Upper lobe of right lung (tissue), 1 donor: ENCODE data around the gene PCSK1. TPM values are rescaled to one million over a fixed set of nuclear protein-coding genes. Genes with fewer than 3 reads are reported as not detected.

Experiments
- ATAC-seq: fragments of 200-7000 bp; cut with Tn5 transposase; one replicate; pipeline ENCODE4 v1.9.1; 2020; ENCODE audit warnings: mild to moderate bottlenecking, moderate library complexity
- DNase-seq: peaks from one replicate; pipeline ENCODE4 v3.0.0-alpha.2; 2020
- H3K27ac ChIP-seq: fragments of 200-600 bp; one replicate; pipeline ENCODE4 v1.8.0; 2022
- H3K27me3 ChIP-seq: fragments of 200-600 bp; one replicate; pipeline ENCODE4 v1.8.0; 2022; ENCODE audit warnings: mild to moderate bottlenecking
- H3K36me3 ChIP-seq: fragments of 200-600 bp; one replicate; pipeline ENCODE4 v1.8.0; 2022
- H3K4me1 ChIP-seq: fragments of 200-600 bp; one replicate; pipeline ENCODE4 v1.8.0; 2022
- H3K4me3 ChIP-seq: fragments of 200-600 bp; one replicate; pipeline ENCODE4 v1.8.0; 2022; ENCODE audit warnings: mild to moderate bottlenecking
- H3K9me3 ChIP-seq: fragments of 200-600 bp; one replicate; pipeline ENCODE4 v1.8.0; 2022
- intact Hi-C: fragments of 100-400 bp; cut with DNase I; formaldehyde crosslinking; loops from one replicate; pipeline ENCODE4 v1.11.0; 2022
- total RNA-seq: library from RNA; stranded (reverse); fragmentation: NEBNext Ultra II Directional; extraction: Animal tissue kit (Norgen Biotek cat#: 25700); gene quantifications from one replicate; pipeline ENCODE4 v1.2.1, GENCODE V29; 2021
- TF ChIP-seq, protein P1 (sequence below): fragments of 200-600 bp; IDR thresholded peaks from one replicate; pipeline ENCODE4 v1.8.0; 2022; ENCODE audit warnings: antibody characterized with exemption
- donor health status: DM: no; HTN: yes; CAD: no; lungs with severe emphysema.

Gene PCSK1
- total RNA-seq, 1 donor from 2014 or later = not detected

DNA sequence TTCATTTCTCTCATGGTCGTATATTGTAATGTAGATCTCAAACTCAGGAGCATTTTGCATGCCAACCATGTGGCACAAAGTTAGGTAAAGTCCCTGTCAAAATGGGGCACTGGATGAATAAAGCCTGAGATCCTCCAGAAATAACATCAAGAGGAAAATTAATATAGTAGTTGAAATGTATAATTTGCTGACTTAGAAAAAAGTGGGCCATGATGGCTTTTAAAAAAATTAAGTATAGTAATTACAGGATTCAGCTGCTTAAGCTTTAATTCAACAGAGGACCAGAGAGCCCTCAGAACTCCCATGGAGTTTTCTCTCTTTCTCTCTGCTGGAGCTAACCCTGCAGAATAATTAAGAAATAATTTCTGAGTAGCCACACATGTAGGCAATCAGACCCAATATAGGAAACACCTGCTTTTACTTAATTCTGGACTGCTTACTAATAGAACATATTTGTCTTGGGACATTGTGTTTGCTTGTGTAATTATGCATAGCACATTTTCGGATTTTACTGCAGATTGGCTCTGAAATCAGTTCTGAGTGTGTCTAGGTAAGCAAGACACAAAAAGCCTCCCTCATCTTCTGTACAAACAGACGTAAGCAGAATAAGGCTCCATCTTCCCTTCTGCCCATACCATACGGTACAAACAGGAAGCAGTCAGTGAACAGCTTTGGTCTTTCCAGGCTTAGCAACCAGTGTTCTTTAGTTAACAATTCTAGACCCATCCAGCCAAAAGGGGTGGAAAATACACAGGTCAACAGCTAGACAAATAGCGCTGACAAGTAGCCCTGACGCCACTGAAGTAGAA, 26.5 kb upstream of the PCSK1 start:
- Histone ChIP-seq H3K9me3 (no peaks in the 10 kb centered on the region), H3K27ac (no peak overlapping the region), H3K36me3 (no peaks in the 10 kb centered on the region), H3K27me3 (no peaks in the 10 kb centered on the region), H3K4me3 (no peak overlapping the region), H3K4me1 (no peaks in the 10 kb centered on the region)
- intact Hi-C loops = no loop called here
- DNase-seq (no peak), ATAC-seq (no peak)
- TF ChIP-seq, protein P1, sequence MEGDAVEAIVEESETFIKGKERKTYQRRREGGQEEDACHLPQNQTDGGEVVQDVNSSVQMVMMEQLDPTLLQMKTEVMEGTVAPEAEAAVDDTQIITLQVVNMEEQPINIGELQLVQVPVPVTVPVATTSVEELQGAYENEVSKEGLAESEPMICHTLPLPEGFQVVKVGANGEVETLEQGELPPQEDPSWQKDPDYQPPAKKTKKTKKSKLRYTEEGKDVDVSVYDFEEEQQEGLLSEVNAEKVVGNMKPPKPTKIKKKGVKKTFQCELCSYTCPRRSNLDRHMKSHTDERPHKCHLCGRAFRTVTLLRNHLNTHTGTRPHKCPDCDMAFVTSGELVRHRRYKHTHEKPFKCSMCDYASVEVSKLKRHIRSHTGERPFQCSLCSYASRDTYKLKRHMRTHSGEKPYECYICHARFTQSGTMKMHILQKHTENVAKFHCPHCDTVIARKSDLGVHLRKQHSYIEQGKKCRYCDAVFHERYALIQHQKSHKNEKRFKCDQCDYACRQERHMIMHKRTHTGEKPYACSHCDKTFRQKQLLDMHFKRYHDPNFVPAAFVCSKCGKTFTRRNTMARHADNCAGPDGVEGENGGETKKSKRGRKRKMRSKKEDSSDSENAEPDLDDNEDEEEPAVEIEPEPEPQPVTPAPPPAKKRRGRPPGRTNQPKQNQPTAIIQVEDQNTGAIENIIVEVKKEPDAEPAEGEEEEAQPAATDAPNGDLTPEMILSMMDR = no peak

DNA sequence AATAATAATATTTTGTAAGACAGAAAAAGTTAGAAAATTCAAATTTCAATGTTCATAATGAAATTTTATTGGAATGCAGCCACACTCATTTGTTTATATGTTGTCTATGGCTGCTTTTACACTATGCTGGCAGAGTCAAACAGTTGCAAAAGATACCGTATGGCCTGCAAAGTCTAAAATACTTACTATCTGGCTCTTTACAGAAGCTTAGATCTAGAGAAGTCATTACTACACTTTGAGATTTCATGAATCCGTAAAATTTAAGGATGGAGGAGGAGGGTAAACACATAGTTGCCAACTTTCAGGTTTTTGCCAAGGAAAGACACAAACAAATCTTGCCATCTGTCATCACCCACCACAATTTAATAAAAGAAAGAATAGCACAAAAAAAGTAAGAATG, 25.1 kb upstream of the PCSK1 start:
- intact Hi-C loops = no loop called here
- TF ChIP-seq, protein P1 = no peak
- DNase-seq = no peak
- no peak for ATAC-seq
- H3K27me3 ChIP-seq = no peaks in the 10 kb centered on the region
- H3K36me3 ChIP-seq = no peaks in the 10 kb centered on the region
- no peaks in the 10 kb centered on the region for H3K4me1 ChIP-seq
- no peak overlapping the region for H3K27ac ChIP-seq
- H3K9me3 ChIP-seq = no peaks in the 10 kb centered on the region
- H3K4me3 ChIP-seq = no peak overlapping the region

DNA sequence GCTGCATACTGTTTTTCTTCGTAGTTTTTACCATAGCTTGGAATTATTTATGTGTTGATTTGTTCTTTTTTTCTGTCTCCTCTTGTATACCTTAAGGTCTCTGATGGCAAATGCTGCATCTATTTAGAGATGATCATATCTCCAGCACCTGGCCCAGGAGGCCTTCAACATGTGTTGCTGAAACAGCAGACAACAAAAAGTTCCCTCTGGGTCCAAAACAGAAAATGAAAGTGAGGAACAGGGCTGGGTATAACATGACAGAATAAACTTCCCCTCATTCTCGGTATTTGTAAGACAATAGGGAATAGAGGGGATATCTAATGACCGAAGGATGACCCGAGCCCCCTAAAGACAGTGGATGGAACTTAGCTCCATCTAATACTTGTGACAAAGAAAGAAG, 22.7 kb upstream of the PCSK1 start:
- H3K4me1 ChIP-seq = no peaks in the 10 kb centered on the region
- H3K27ac ChIP-seq = no peak overlapping the region
- intact Hi-C loops = no loop called here
- no peaks in the 10 kb centered on the region for H3K27me3 ChIP-seq
- DNase-seq = no peak
- no peak overlapping the region for H3K4me3 ChIP-seq
- no peaks in the 10 kb centered on the region for H3K36me3 ChIP-seq
- TF ChIP-seq, protein P1 = no peak
- no peak for ATAC-seq
- no peaks in the 10 kb centered on the region for H3K9me3 ChIP-seq

DNA sequence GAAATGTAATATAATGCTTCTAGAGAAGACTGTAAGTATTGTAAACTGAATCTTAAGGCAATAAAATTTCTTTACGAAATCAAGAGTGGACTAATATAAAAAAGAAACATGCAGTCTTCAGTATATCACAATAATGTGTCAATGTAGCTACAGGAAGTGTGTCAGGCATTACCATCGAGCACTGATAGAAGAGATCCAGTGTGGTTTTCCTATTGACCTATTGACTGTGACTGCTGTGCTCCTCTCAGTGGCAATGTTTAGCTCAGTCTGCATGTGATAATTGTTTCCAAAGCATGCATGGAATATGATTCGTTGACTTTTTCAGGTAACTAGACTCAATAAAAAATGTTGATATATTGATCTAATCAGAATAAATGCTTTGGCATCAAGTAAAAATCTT, 20.3 kb upstream of the PCSK1 start:
- H3K36me3 ChIP-seq = no peaks in the 10 kb centered on the region
- H3K9me3 ChIP-seq = no peaks in the 10 kb centered on the region
- DNase-seq (no peak), ATAC-seq (no peak)
- H3K27me3 ChIP-seq = no peaks in the 10 kb centered on the region
- no peak overlapping the region for H3K4me3 ChIP-seq
- intact Hi-C loops = no loop called here
- TF ChIP-seq, protein P1 = no peak
- H3K27ac ChIP-seq = no peak overlapping the region
- no peaks in the 10 kb centered on the region for H3K4me1 ChIP-seq

DNA sequence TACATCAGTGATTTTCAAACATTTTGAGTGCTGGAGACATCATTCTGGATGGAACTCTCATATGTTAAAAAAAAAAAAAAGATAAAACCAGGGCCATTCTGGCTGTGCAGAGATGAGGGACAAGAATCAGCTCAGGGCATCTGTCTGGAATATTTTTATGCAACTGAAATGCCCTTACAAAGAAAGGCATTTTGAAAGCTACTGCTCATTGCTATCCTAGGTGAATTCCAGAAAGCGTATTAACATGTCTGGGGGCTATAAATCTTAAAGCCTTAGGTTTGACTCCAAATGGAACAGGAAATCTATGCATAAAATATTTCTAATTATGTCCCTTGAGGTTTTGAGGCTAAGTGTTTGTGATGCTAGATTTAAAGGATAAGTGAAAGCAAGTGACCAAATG, 14.9 kb upstream of the PCSK1 start:
- Histone ChIP-seq H3K4me3 (no peak overlapping the region), H3K4me1 (no peaks in the 10 kb centered on the region), H3K9me3 (no peaks in the 10 kb centered on the region), H3K27me3 (no peaks in the 10 kb centered on the region), H3K36me3 (no peaks in the 10 kb centered on the region), H3K27ac (no peak overlapping the region)
- intact Hi-C loops = no loop called here
- DNase-seq (no peak), ATAC-seq (no peak)
- TF ChIP-seq, protein P1 = no peak

DNA sequence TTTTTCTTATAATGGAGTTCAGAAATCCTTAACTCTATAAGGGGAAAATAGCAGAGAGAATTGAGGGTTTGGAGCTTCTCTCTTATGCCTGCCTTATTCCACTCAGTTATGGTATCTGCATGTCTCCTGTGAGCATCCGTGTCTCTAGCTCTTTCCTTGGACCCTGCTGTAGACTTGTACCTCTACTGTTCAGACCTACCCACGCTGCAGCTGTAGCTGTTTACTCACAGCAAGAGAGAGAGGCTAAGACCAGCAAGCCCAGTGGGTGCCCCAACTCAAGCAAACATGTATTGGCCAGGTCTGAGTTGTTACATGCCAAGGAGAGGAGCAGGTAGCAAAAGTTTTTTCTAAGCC, 7.1 kb upstream of the PCSK1 start:
- no peak overlapping the region for H3K27ac ChIP-seq
- TF ChIP-seq, protein P1 = no peak
- H3K27me3 ChIP-seq = peaks cover 4% of the 10 kb centered on the region
- H3K36me3 ChIP-seq = no peaks in the 10 kb centered on the region
- no peaks in the 10 kb centered on the region for H3K9me3 ChIP-seq
- no peak for DNase-seq
- ATAC-seq = no peak
- H3K4me3 ChIP-seq = no peak overlapping the region
- H3K4me1 ChIP-seq = no peaks in the 10 kb centered on the region
- intact Hi-C loops = no loop called here
